ENCODE results near the gene TEF.

- TF ChIP-seq CTCF (conservative IDR thresholded peaks at IDR 0.05; ENCODE audit: low read depth, low read length) (peak; percentile 98), EZH2 (IDR thresholded peaks at IDR 0.05; ENCODE audit: borderline replicate concordance, low read depth, low read length, poor library complexity, severe bottlenecking) (no peak)
Observed at GRCh38 chr22:41403532-41404318, 22.0 kb downstream of the TEF start.
